ENCODE measurements around the gene TRPM6. TPM values are rescaled to one million over a fixed set of nuclear protein-coding genes. Genes with fewer than 3 reads are reported as not detected.

The TRPM6 gene
- total RNA-seq, 1 experiment from 2014 or later, result 0.57 TPM

GRCh38 chr9:74718709-74719108 is 169.0 kb downstream of the TRPM6 start:
- H3K9ac ChIP-seq (ENCODE audit: extremely low read depth, insufficient read length, low read length), result no peak overlapping the region
- H3K23ac ChIP-seq (ENCODE audit: insufficient read length, low read depth, low read length), result no peak overlapping the region
- no peak overlapping the region for H2BK12ac ChIP-seq (ENCODE audit: insufficient read length, low read depth, low read length)
- H3K14ac ChIP-seq (ENCODE audit: insufficient read depth, low read length), result no peak overlapping the region
- H3K18ac ChIP-seq (ENCODE audit: insufficient read length, low read depth, low read length), result no peak overlapping the region
- H4K20me1 ChIP-seq (ENCODE audit: control insufficient read depth, insufficient read depth, insufficient read length), result no peaks in the 10 kb centered on the region
- H3K23me2 ChIP-seq (ENCODE audit: insufficient read length, low read depth, low read length, poor library complexity, severe bottlenecking), result no peaks in the 10 kb centered on the region
- no peak overlapping the region for H2BK120ac ChIP-seq (ENCODE audit: low read depth, low read length, poor library complexity, severe bottlenecking)
- TF ChIP-seq CTCF (conservative IDR thresholded peaks at IDR 0.05), result no peak
- H3K79me2 ChIP-seq (ENCODE audit: insufficient read depth, low read length), result no peaks in the 10 kb centered on the region
- no peak overlapping the region for H2BK20ac ChIP-seq (ENCODE audit: low read depth, low read length, poor library complexity, severe bottlenecking)
- no peaks in the 10 kb centered on the region for H3K27me3 Mint-ChIP-seq (ENCODE audit: low read depth)
- no peak overlapping the region for H4K91ac ChIP-seq (ENCODE audit: insufficient read length, low read depth, low read length)
- no CpG with 5 or more reads among the region's 2 CpGs for WGBS (ENCODE audit: extremely low coverage, insufficient read length, low lambda C conversion rate)
- H4K5ac ChIP-seq (ENCODE audit: insufficient read length, low read depth, low read length), result no peak overlapping the region
- H3K27me3 ChIP-seq (ENCODE audit: insufficient read depth, low read length), result no peaks in the 10 kb centered on the region
- no peak overlapping the region for H4K8ac ChIP-seq (replicated peaks; ENCODE audit: insufficient read length, low read depth, low read length)
- no peak for DNase-seq
- no peak overlapping the region for H3K4me3 Mint-ChIP-seq
- H3K4me2 ChIP-seq (ENCODE audit: insufficient read depth, insufficient read length, low read length), result no peak overlapping the region
- H2BK15ac ChIP-seq (ENCODE audit: low read depth, low read length), result no peak overlapping the region
- no peaks in the 10 kb centered on the region; the same call in 1 of the 2 replicates for H3K4me1 ChIP-seq (ENCODE audit: insufficient read depth, low read length)
- H3K79me1 ChIP-seq (ENCODE audit: insufficient read depth, low read depth, low read length, poor library complexity, severe bottlenecking), result no peaks in the 10 kb centered on the region
- H3K27ac ChIP-seq (ENCODE audit: insufficient read length, low read depth, low read length), result no peak overlapping the region
- no peaks in the 10 kb centered on the region for H3K9me3 ChIP-seq (ENCODE audit: control insufficient read depth, low read depth, low read length)
- no peak overlapping the region for H2BK5ac ChIP-seq (ENCODE audit: insufficient read length, low read length)
- H2AFZ ChIP-seq (ENCODE audit: low read length), result no peak overlapping the region
- no peak overlapping the region for H2AK5ac ChIP-seq (ENCODE audit: insufficient read length, low read length)
- H3K27ac Mint-ChIP-seq, result no peak overlapping the region
- H3K56ac ChIP-seq (ENCODE audit: insufficient read length, low read depth, low read length), result no peak overlapping the region
- H3K36me3 Mint-ChIP-seq (ENCODE audit: insufficient read depth in 1 of 3, low read depth in 3 of 3), result no peaks in the 10 kb centered on the region
- no peaks in the 10 kb centered on the region for H3K9me3 Mint-ChIP-seq
- no peak overlapping the region for H3T11ph ChIP-seq (ENCODE audit: low read length)
- no peak overlapping the region for H3K4ac ChIP-seq (ENCODE audit: low read depth, low read length)
- peaks cover 0 to 8% of the 10 kb centered on the region in 2 experiments; a peak in 1 of 4 replicates for H3K4me1 Mint-ChIP-seq

Data from H9 (cell line).